DND-41 (cell line): ENCODE results near the gene KCNMA1.

Experiments
- ATAC-seq: fragments of 200-7000 bp; cut with Tn5 transposase; 3 replicates; pipeline ENCODE4 v1.9.1; 2021; ENCODE audit warnings: low read depth; ENCODE audit not compliant: insufficient read depth
- DNase-seq: peaks from one replicate; pipeline ENCODE4 v3.0.0-alpha.2; 2020
- H2AFZ ChIP-seq: 2 replicates; pipeline ENCODE4 v1.6.0; 2012; ENCODE audit warnings: low read depth, low read length
- H3K27ac ChIP-seq: 2 replicates; pipeline ENCODE4 v1.5.1; 2012; ENCODE audit warnings: low read length, inconsistent platforms
- H3K27me3 ChIP-seq: fragments of 200-600 bp; sonication (generic); 2 replicates; pipeline ENCODE4 v1.6.0; 2012; ENCODE audit warnings: low read length, mild to moderate bottlenecking, inconsistent platforms; ENCODE audit not compliant: insufficient read depth, poor library complexity
- H3K36me3 ChIP-seq: 2 replicates; pipeline ENCODE4 v1.5.1; 2012; ENCODE audit warnings: low read length, inconsistent platforms; ENCODE audit not compliant: insufficient read depth
- H3K4me1 ChIP-seq: 2 replicates; pipeline ENCODE4 v1.5.1; 2012; ENCODE audit warnings: mild to moderate bottlenecking, low read length; ENCODE audit not compliant: insufficient read depth
- H3K4me2 ChIP-seq: 2 replicates; pipeline ENCODE4 v1.6.0; 2012; ENCODE audit warnings: mild to moderate bottlenecking, moderate library complexity, low read length, inconsistent platforms; ENCODE audit not compliant: insufficient read depth
- H3K4me3 ChIP-seq, 2 experiments: fragments of 200-600 bp in 1 of 2; shearing (Covaris generic) in 1 of 2; 2 replicates each; pipeline ENCODE4 v1.5.1; 2012 to 2016; ENCODE audit warnings: inconsistent platforms in 2 of 2, low read length in 2 of 2, mild to moderate bottlenecking in 2 of 2, low read depth in 1 of 2, moderate library complexity in 1 of 2
- H3K79me2 ChIP-seq: 2 replicates; pipeline ENCODE4 v1.6.0; 2012; ENCODE audit warnings: low read length, inconsistent platforms; ENCODE audit not compliant: insufficient read depth
- H3K9ac ChIP-seq: 2 replicates; pipeline ENCODE4 v1.6.0; 2012; ENCODE audit warnings: low read depth, mild to moderate bottlenecking, inconsistent platforms, low read length, moderate library complexity
- H3K9me3 ChIP-seq: 2 replicates; pipeline ENCODE4 v1.5.1; 2012; ENCODE audit warnings: low read length, moderate library complexity, mild to moderate bottlenecking, inconsistent platforms; ENCODE audit not compliant: insufficient read depth, severe bottlenecking
- H4K20me1 ChIP-seq: 2 replicates; pipeline ENCODE4 v1.6.0; 2012; ENCODE audit warnings: low read length; ENCODE audit not compliant: insufficient read depth
- CTCF ChIP-seq: IDR thresholded peaks from 2 replicates; pipeline ENCODE4 v1.5.1; 2012; ENCODE audit warnings: borderline replicate concordance, low read length, moderate library complexity, mild to moderate bottlenecking; ENCODE audit not compliant: poor library complexity, severe bottlenecking; ENCODE audit errors: extremely low read depth
- EZH2 ChIP-seq: IDR thresholded peaks from 3 replicates; pipeline ENCODE4 v1.6.1; 2012; ENCODE audit warnings: borderline replicate concordance, low read depth, mild to moderate bottlenecking, moderate library complexity, low read length, inconsistent platforms; ENCODE audit not compliant: severe bottlenecking

The KCNMA1 gene

GRCh38 chr10:77192402-77192801 lies 445.2 kb downstream of the KCNMA1 start:
- no peak overlapping the region for H3K4me2 ChIP-seq
- no peaks in the 10 kb centered on the region for H3K79me2 ChIP-seq
- H3K27ac ChIP-seq = no peak overlapping the region
- no peak overlapping the region for H3K4me3 ChIP-seq
- no peak for ATAC-seq
- peaks cover 9% of the 10 kb centered on the region for H3K27me3 ChIP-seq
- no peaks in the 10 kb centered on the region for H4K20me1 ChIP-seq
- no peak overlapping the region for H3K9ac ChIP-seq
- H2AFZ ChIP-seq = no peak overlapping the region
- H3K36me3 ChIP-seq = no peaks in the 10 kb centered on the region
- H3K4me1 ChIP-seq = no peaks in the 10 kb centered on the region
- no peak for DNase-seq
- TF ChIP-seq EZH2 (no peak), CTCF (no peak)
- H3K9me3 ChIP-seq = no peaks in the 10 kb centered on the region

- Histone ChIP-seq H3K9me3 (no peaks in the 10 kb centered on the region), H3K79me2 (no peaks in the 10 kb centered on the region), H3K27ac (no peak overlapping the region), H3K36me3 (no peaks in the 10 kb centered on the region), H2AFZ (no peak overlapping the region), H4K20me1 (no peaks in the 10 kb centered on the region), H3K4me2 (no peak overlapping the region), H3K9ac (no peak overlapping the region), H3K4me1 (no peaks in the 10 kb centered on the region), H3K27me3 (peaks cover 8% of the 10 kb centered on the region), H3K4me3 (no peak overlapping the region)
- DNase-seq = no peak
- ATAC-seq = no peak
- TF ChIP-seq CTCF = no peak
- TF ChIP-seq EZH2 = no peak
Observed at GRCh38 chr10:77191324-77192049, 446.1 kb downstream of the KCNMA1 start.

GRCh38 chr10:77190291-77190690 lies 447.3 kb downstream of the KCNMA1 start:
- peak; percentile 57; the same call in 2 of the 3 replicates for ATAC-seq
- H3K36me3 ChIP-seq = no peaks in the 10 kb centered on the region
- H3K4me3 ChIP-seq = no peak overlapping the region
- H3K9ac ChIP-seq = no peak overlapping the region
- H3K4me2 ChIP-seq = no peak overlapping the region
- H3K9me3 ChIP-seq = no peaks in the 10 kb centered on the region
- no peak overlapping the region for H3K27ac ChIP-seq
- no peaks in the 10 kb centered on the region for H3K79me2 ChIP-seq
- DNase-seq = no peak
- no peak overlapping the region for H2AFZ ChIP-seq
- no peaks in the 10 kb centered on the region for H4K20me1 ChIP-seq
- TF ChIP-seq EZH2 = no peak
- TF ChIP-seq CTCF = no peak
- H3K4me1 ChIP-seq = no peaks in the 10 kb centered on the region
- H3K27me3 ChIP-seq = peaks cover 6% of the 10 kb centered on the region
